Mesothelial cell of epicardium (in vitro differentiated cells): ENCODE results near the gene CXXC5. TPM values are rescaled to one million over a fixed set of nuclear protein-coding genes. Genes with fewer than 3 reads are reported as not detected.

Source experiments
- DNase-seq, 2 experiments: peaks; one replicate each; pipeline ENCODE4 v3.0.0; 2021; ENCODE audit warnings: low spot score in 2 of 2; ENCODE audit not compliant: unreplicated experiment in 2 of 2
- H3K27ac Mint-ChIP-seq: 2 replicates; pipeline ENCODE4 v1.8.0; 2021; ENCODE audit warnings: mixed read lengths
- H3K27me3 Mint-ChIP-seq: 2 replicates; pipeline ENCODE4 v1.8.0; 2021; ENCODE audit warnings: low read depth, mixed read lengths
- H3K36me3 Mint-ChIP-seq: 2 replicates; pipeline ENCODE4 v1.8.0; 2021; ENCODE audit warnings: mixed read lengths
- H3K4me1 Mint-ChIP-seq: 2 replicates; pipeline ENCODE4 v1.8.0; 2021; ENCODE audit warnings: mixed read lengths
- H3K4me3 Mint-ChIP-seq: 2 replicates; pipeline ENCODE4 v1.8.0; 2021; ENCODE audit warnings: mild to moderate bottlenecking, moderate library complexity, mixed read lengths
- H3K9me3 Mint-ChIP-seq: 2 replicates; pipeline ENCODE4 v1.8.0; 2021; ENCODE audit warnings: mixed read lengths
- CTCF ChIP-seq: fragments of 200-600 bp; sonication (generic); IDR thresholded peaks from one replicate; pipeline ENCODE4 v1.5.0; 2021; ENCODE audit warnings: antibody characterized with exemption; ENCODE audit not compliant: unreplicated experiment
- total RNA-seq: library from RNA; stranded (reverse); gene quantifications from 3 replicates; pipeline ENCODE4 v1.2.1, GENCODE V29; 2021

Gene CXXC5
- total RNA-seq, 1 donor from 2014 or later, result 37.4 TPM

- no peak overlapping the region for H3K27ac Mint-ChIP-seq
These were observed 1.1 kb upstream of the CXXC5 start for GRCh38 chr5:139646912-139647505.

GRCh38 chr5:139647506-139648204 lies 494 bp upstream of the CXXC5 start:
- H3K9me3 Mint-ChIP-seq, result no peaks in the 10 kb centered on the region
- H3K4me1 Mint-ChIP-seq, result peaks cover 57% of the 10 kb centered on the region
- peak overlapping the region; percentile 50 for H3K27ac Mint-ChIP-seq
- peaks cover 25% of the 10 kb centered on the region for H3K27me3 Mint-ChIP-seq
- TF ChIP-seq CTCF, result no peak
- DNase-seq, result no peak
- no peaks in the 10 kb centered on the region for H3K36me3 Mint-ChIP-seq
- peak overlapping the region; percentile 70 for H3K4me3 Mint-ChIP-seq

More at GRCh38 chr5:139646912-139647505, 1.1 kb upstream of the CXXC5 start:
- H3K36me3 Mint-ChIP-seq, result no peaks in the 10 kb centered on the region
- no peak for TF ChIP-seq CTCF
- DNase-seq, result no peak
- peaks cover 25% of the 10 kb centered on the region for H3K27me3 Mint-ChIP-seq
- H3K4me3 Mint-ChIP-seq, result peak overlapping the region; percentile 70
- H3K4me1 Mint-ChIP-seq, result peaks cover 57% of the 10 kb centered on the region
- H3K9me3 Mint-ChIP-seq, result no peaks in the 10 kb centered on the region

- H3K4me3 Mint-ChIP-seq, result peak overlapping the region; percentile 95
- H3K9me3 Mint-ChIP-seq, result no peaks in the 10 kb centered on the region
- H3K36me3 Mint-ChIP-seq, result no peaks in the 10 kb centered on the region
- peak overlapping the region; percentile 95 for H3K27ac Mint-ChIP-seq
- peaks cover 59% of the 10 kb centered on the region for H3K4me1 Mint-ChIP-seq
- H3K27me3 Mint-ChIP-seq, result peaks cover 25% of the 10 kb centered on the region
- no peak for DNase-seq
- no peak for TF ChIP-seq CTCF
These were observed 1.2 kb downstream of the CXXC5 start for GRCh38 chr5:139649082-139649991.

- Mint-ChIP-seq H3K4me3 (peak overlapping the region; percentile 95), H3K4me1 (peaks cover 65% of the 10 kb centered on the region), H3K36me3 (no peaks in the 10 kb centered on the region), H3K9me3 (no peaks in the 10 kb centered on the region), H3K27ac (peak overlapping the region; percentile 95), H3K27me3 (peaks cover 23% of the 10 kb centered on the region)
- DNase-seq, result no peak
- TF ChIP-seq CTCF, result peak; percentile 42
These were observed 2.0 kb downstream of the CXXC5 start for GRCh38 chr5:139650031-139650688.

- Mint-ChIP-seq H3K27ac (peak overlapping the region; percentile 78), H3K4me1 (peaks cover 70% of the 10 kb centered on the region), H3K27me3 (peaks cover 20% of the 10 kb centered on the region), H3K36me3 (no peaks in the 10 kb centered on the region), H3K4me3 (peak overlapping the region; percentile 95), H3K9me3 (no peaks in the 10 kb centered on the region)
- no peak for DNase-seq
- TF ChIP-seq CTCF, result no peak
These were observed 2.5 kb downstream of the CXXC5 start for GRCh38 chr5:139650689-139651042.
